GM18870 (cell line): ENCODE measurements around the gene PPHLN1.

Experiments used
- ATAC-seq: cut with Tn5 transposase; IDR thresholded peaks from one replicate; pipeline ENCODE4 v1.9.1; 2021; ENCODE audit warnings: moderate library complexity; ENCODE audit not compliant: unreplicated experiment

PPHLN1 gene

GRCh38 chr12:42428850-42429249 is 102.9 kb downstream of the PPHLN1 start:
- ATAC-seq = no peak

GRCh38 chr12:42432517-42433140 is 106.7 kb downstream of the PPHLN1 start:
- ATAC-seq = no peak

- ATAC-seq = no peak
These were observed 114.6 kb downstream of the PPHLN1 start for GRCh38 chr12:42440608-42441007.

GRCh38 chr12:42442311-42442759 is 116.4 kb downstream of the PPHLN1 start:
- no peak for ATAC-seq

GRCh38 chr12:42442888-42443287 is 116.9 kb downstream of the PPHLN1 start:
- ATAC-seq = no peak

- no peak for ATAC-seq
These were observed 118.4 kb downstream of the PPHLN1 start for GRCh38 chr12:42444192-42444943.

GRCh38 chr12:42445891-42446290 is 119.9 kb downstream of the PPHLN1 start:
- ATAC-seq = no peak

GRCh38 chr12:42446761-42447160 is 120.8 kb downstream of the PPHLN1 start:
- ATAC-seq = no peak

GRCh38 chr12:42447371-42447786 is 121.4 kb downstream of the PPHLN1 start:
- ATAC-seq = no peak

GRCh38 chr12:42448841-42449240 is 122.9 kb downstream of the PPHLN1 start:
- ATAC-seq = no peak

- ATAC-seq = no peak
These were observed 124.3 kb downstream of the PPHLN1 start for GRCh38 chr12:42450248-42450647.

GRCh38 chr12:42458575-42458974 is 132.6 kb downstream of the PPHLN1 start:
- ATAC-seq = no peak

- no peak for ATAC-seq
These were observed 133.4 kb downstream of the PPHLN1 start for GRCh38 chr12:42459336-42459847.

- no peak for ATAC-seq
These were observed 136.5 kb downstream of the PPHLN1 start for GRCh38 chr12:42462486-42462885.

GRCh38 chr12:42463671-42464070 is 137.7 kb downstream of the PPHLN1 start:
- ATAC-seq = no peak

- no peak for ATAC-seq
These were observed 142.4 kb downstream of the PPHLN1 start for GRCh38 chr12:42468341-42468821.

GRCh38 chr12:42468921-42469320 is 143.0 kb downstream of the PPHLN1 start:
- ATAC-seq = peak; percentile 2

GRCh38 chr12:42469355-42470175 is 143.6 kb downstream of the PPHLN1 start:
- ATAC-seq = peak; percentile 97

- ATAC-seq = no peak
These were observed 146.4 kb downstream of the PPHLN1 start for GRCh38 chr12:42472376-42472775.

GRCh38 chr12:42473130-42473529 is 147.2 kb downstream of the PPHLN1 start:
- ATAC-seq = no peak

GRCh38 chr12:42473561-42473960 is 147.6 kb downstream of the PPHLN1 start:
- ATAC-seq = no peak
